ENCODE results near the gene HACL1. TPM values are rescaled to one million over a fixed set of nuclear protein-coding genes. Genes with fewer than 3 reads are reported as not detected.

HACL1 gene
- polyA plus RNA-seq, 1 donor (not counting 4 experiments of a cell fraction or from before 2014, with no cell fraction given) = 23.1 TPM

- Histone ChIP-seq H3K27me3 (ENCODE audit: control insufficient read depth, extremely low read depth, insufficient read depth, low read length) (no peaks in the 10 kb centered on the region), H3K9me1 (ENCODE audit: control insufficient read depth, extremely low read depth, insufficient read depth, low read length) (no peaks in the 10 kb centered on the region), H4K20me1 (ENCODE audit: control insufficient read depth, extremely low read depth, insufficient read depth, low read length) (no peaks in the 10 kb centered on the region), H3K27ac (ENCODE audit: control insufficient read depth, insufficient read depth, low read length) (no peak overlapping the region), H3K9me3 (ENCODE audit: control insufficient read depth, low read depth, low read length) (no peaks in the 10 kb centered on the region), H3K9ac (ENCODE audit: control insufficient read depth, extremely low read depth, insufficient read depth, low read length) (no peak overlapping the region), H3K36me3 (ENCODE audit: control insufficient read depth in 2 of 2, extremely low read depth in 1 of 2, insufficient read depth in 2 of 2, low read length in 2 of 2) (no peaks in the 10 kb centered on the region), H3K4me2 (ENCODE audit: control insufficient read depth, extremely low read depth, insufficient read depth, low read depth, low read length) (no peak overlapping the region), H3K79me2 (ENCODE audit: control insufficient read depth, insufficient read depth, low read length) (no peaks in the 10 kb centered on the region), H3K4me3 (ENCODE audit: control insufficient read depth in 2 of 3, extremely low read depth in 1 of 3, insufficient read depth in 2 of 3, low read depth in 1 of 3, low read length in 3 of 3) (no peak overlapping the region), H2AFZ (ENCODE audit: control insufficient read depth, low read length) (no peak overlapping the region), H3K4me1 (ENCODE audit: control insufficient read depth, extremely low read depth, insufficient read depth, low read length) (no peaks in the 10 kb centered on the region)
- FAIRE-seq (no peak), DNase-seq (ENCODE audit: low read depth, low spot score) (no peak)
- no peak for TF ChIP-seq EZH2 (IDR thresholded peaks at IDR 0.05; ENCODE audit: low read length)
- TF ChIP-seq, protein P1, sequence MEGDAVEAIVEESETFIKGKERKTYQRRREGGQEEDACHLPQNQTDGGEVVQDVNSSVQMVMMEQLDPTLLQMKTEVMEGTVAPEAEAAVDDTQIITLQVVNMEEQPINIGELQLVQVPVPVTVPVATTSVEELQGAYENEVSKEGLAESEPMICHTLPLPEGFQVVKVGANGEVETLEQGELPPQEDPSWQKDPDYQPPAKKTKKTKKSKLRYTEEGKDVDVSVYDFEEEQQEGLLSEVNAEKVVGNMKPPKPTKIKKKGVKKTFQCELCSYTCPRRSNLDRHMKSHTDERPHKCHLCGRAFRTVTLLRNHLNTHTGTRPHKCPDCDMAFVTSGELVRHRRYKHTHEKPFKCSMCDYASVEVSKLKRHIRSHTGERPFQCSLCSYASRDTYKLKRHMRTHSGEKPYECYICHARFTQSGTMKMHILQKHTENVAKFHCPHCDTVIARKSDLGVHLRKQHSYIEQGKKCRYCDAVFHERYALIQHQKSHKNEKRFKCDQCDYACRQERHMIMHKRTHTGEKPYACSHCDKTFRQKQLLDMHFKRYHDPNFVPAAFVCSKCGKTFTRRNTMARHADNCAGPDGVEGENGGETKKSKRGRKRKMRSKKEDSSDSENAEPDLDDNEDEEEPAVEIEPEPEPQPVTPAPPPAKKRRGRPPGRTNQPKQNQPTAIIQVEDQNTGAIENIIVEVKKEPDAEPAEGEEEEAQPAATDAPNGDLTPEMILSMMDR (optimal IDR thresholded peaks at IDR 0.05 in 1 of 3, IDR thresholded peaks at IDR 0.05 in 1 of 3, conservative IDR thresholded peaks at IDR 0.05 in 1 of 3; ENCODE audit: extremely low read depth in 1 of 3, insufficient read depth in 2 of 3, low read length in 3 of 3) = no peak
- dilution Hi-C loops (cut with MboI; ENCODE audit: extremely low pct_ligation_motif_present, low sequenced_read_pairs) = no loop called here
These were observed 79.4 kb downstream of the HACL1 start for GRCh38 chr3:15522016-15522415.

GRCh38 chr3:15521573-15521965, 79.8 kb downstream of the HACL1 start, which contains the start of gene COLQ:
COLQ (minus strand) TSS chr3:15521706; CDS start chr3:15521625, 81 bp downstream.
- FAIRE-seq (no peak), DNase-seq (ENCODE audit: low read depth, low spot score) (no peak)
- Histone ChIP-seq H3K9me1 (ENCODE audit: control insufficient read depth, extremely low read depth, insufficient read depth, low read length) (no peaks in the 10 kb centered on the region), H3K27ac (ENCODE audit: control insufficient read depth, insufficient read depth, low read length) (no peak within 1 kb of the TSS), H3K9me3 (ENCODE audit: control insufficient read depth, low read depth, low read length) (no peaks in the 10 kb centered on the region), H3K79me2 (ENCODE audit: control insufficient read depth, insufficient read depth, low read length) (no peaks in the 10 kb centered on the region), H3K27me3 (ENCODE audit: control insufficient read depth, extremely low read depth, insufficient read depth, low read length) (no peaks in the 10 kb centered on the region), H3K9ac (ENCODE audit: control insufficient read depth, extremely low read depth, insufficient read depth, low read length) (no peak within 1 kb of the TSS), H3K4me3 (ENCODE audit: control insufficient read depth in 2 of 3, extremely low read depth in 1 of 3, insufficient read depth in 2 of 3, low read depth in 1 of 3, low read length in 3 of 3) (no peak within 1 kb of the TSS), H3K4me1 (ENCODE audit: control insufficient read depth, extremely low read depth, insufficient read depth, low read length) (no peaks in the 10 kb centered on the region), H2AFZ (ENCODE audit: control insufficient read depth, low read length) (no peak within 1 kb of the TSS), H3K36me3 (ENCODE audit: control insufficient read depth in 2 of 2, extremely low read depth in 1 of 2, insufficient read depth in 2 of 2, low read length in 2 of 2) (no peaks in the 10 kb centered on the region), H3K4me2 (ENCODE audit: control insufficient read depth, extremely low read depth, insufficient read depth, low read depth, low read length) (no peak within 1 kb of the TSS), H4K20me1 (ENCODE audit: control insufficient read depth, extremely low read depth, insufficient read depth, low read length) (no peaks in the 10 kb centered on the region)
- dilution Hi-C loops (cut with MboI; ENCODE audit: extremely low pct_ligation_motif_present, low sequenced_read_pairs) = no loop called here
- TF ChIP-seq, protein P1 (optimal IDR thresholded peaks at IDR 0.05 in 1 of 3, IDR thresholded peaks at IDR 0.05 in 1 of 3, conservative IDR thresholded peaks at IDR 0.05 in 1 of 3; ENCODE audit: extremely low read depth in 1 of 3, insufficient read depth in 2 of 3, low read length in 3 of 3) = no peak
